Kasumi-1 (cell line): ENCODE data around the gene RTF2.
A peak's percentile ranks its signal among the peaks of the same experiment; 100 is the strongest.

Experiments
- DNase-seq, 2 experiments: peaks; one replicate each; lab custom pipeline; 2025; lab: John Stamatoyannopoulos, UW

Gene RTF2

GRCh38 chr20:56468316-56469076 is at the start of gene RTF2:
Gene RTF2 (plus strand): TSS chr20:56468627. CDS start chr20:56468698, 71 bp downstream.
- DNase-seq, result peak; percentile 82 to 89

DNA sequence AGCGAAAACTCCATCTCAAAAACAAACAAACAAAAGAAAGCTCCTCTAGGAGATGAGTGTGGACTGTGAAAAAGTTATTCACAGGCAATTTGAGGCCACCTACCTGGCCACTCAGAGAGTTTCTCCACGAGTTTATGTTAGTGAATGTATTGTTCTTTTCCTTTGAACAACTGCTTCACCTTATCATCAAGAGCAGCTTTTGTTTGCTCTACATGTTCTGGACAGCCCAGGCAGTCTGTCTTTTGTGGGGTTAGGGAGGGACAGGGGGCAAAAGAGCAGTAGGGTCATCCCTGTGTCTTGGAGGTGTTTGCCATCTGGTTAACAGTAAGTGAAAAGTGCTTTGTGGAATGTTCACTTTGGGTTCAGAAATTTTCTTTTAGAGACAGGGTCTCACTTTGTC is 48.4 kb upstream of the RTF2 start:
- DNase-seq, result no peak

DNA sequence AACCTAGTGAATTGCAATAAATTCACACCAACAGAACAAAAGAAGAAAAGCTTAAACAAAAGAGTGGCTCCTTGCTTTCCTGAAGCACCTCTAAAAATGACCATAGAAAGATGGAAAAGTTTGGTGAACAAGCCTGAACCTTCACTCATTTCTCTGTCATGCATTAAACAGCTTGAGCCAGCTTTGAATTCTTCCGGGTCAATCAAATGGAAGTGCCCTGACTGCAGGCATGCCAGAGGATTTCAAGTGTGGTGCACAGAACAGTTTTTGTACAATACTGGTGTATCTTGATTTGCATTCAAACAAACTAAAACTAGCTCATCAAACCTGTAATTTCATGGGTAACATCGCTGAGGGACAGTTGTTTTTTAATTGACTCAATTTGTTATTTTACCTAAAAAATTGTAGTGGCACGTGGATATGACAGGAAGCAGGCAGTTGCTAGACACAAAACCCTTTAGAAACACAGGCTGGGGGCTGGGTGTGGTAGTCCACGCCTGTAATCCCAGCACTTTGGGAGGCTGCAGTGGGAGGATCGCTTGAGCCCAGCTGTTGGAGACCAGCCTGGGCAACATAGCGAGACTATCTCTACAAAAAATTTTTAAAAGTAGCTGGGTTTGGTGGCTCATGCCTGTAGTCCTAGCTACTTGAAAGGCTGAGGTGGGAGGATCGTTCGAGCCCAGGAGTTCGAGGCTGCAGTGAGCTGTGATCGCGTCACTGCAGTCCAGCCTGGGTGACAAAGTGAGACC is 47.3 kb upstream of the RTF2 start:
- DNase-seq, result peak in 1 of 2 experiments; percentile 7

DNA sequence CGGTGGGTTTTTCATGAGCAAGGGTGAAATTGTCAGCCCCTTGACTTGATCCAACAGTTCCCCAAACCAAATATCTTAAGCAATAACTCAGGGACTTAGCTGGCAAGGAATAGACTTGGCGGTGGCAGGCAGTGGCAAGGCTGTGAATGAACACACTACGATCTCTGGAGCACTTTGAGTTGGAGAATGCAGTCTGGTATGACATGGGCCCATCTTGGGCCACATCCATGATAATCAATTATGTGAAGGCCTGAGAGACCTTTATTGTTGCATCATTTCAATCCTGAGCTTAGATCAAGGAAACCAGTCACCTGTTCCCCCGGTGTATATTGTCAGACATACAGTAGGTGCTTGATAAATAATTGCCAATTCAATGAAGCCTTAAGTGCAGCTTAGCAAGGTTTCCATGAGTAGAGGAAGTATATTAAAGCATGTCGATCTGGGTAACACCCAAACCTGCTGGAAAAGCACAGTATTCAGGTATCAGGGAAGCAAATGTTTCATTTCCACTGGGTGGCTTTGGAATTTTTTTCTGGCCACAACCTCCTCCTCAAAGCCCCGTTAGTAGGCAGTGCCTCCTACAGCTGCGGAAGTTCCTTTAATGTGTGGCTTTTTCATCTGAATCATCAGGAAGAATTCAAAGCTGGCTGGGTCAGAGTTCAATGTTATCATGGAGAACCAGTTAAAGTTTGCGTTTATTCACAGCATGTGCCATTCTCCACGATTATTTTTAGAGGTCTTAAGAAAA is 46.2 kb upstream of the RTF2 start:
- DNase-seq, result peak; percentile 70 to 75

DNA sequence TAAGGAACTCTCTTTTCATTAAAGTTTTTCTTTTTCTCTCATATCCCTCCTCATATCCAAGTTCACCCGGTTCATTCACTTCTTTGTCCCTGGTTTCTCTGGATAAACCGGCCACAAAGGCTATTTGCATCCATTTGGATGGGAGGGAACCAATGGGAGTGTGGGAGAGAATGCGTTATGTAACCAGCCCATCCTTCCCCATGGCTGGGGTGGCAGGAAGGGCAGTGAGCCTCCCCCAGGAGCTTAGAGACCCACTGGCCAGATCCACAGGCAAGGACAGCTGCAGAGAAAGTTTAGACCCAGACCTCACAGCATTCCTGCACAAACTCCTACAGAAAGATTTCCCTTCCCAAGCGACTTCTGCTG is 45.6 kb upstream of the RTF2 start:
- DNase-seq, result no peak

- DNase-seq, result no peak
Measured at GRCh38 chr20:56423211-56423610, 45.2 kb upstream of the RTF2 start.

GRCh38 chr20:56423886-56424285 is 44.5 kb upstream of the RTF2 start:
- no peak for DNase-seq

DNA sequence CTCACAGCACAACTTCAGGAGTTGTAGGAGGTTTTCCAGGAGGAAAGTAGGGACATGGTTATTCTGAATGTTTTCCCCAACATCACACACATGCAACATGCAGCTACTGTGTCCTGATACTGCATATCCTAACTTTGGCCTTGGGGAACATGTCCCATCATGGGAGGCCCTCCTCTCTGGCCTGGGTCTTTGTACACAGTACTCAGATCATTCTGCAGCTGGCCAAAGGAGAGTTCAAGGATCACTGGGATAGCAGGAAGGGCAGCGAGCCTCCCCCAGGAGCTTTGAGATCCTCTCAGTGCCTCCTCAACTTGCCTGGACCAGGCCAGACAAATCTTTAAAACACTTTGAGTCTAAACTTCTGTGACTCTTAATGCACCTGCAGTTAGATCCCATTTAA is 43.5 kb upstream of the RTF2 start:
- no peak for DNase-seq

- DNase-seq, result no peak
Measured at GRCh38 chr20:56426026-56426425, 42.4 kb upstream of the RTF2 start.

- DNase-seq, result no peak
Measured at GRCh38 chr20:56426926-56427325, 41.5 kb upstream of the RTF2 start.

- DNase-seq, result peak; percentile 57 to 67
Measured at GRCh38 chr20:56427797-56428196, 40.6 kb upstream of the RTF2 start.

GRCh38 chr20:56428410-56428809 is 40.0 kb upstream of the RTF2 start:
- no peak for DNase-seq

GRCh38 chr20:56428881-56429280 is 39.5 kb upstream of the RTF2 start:
- DNase-seq, result no peak

GRCh38 chr20:56429502-56429901 is 38.9 kb upstream of the RTF2 start:
- peak; percentile 32 to 65 for DNase-seq

GRCh38 chr20:56429941-56430340 is 38.5 kb upstream of the RTF2 start:
- no peak for DNase-seq

GRCh38 chr20:56430461-56430860 is 38.0 kb upstream of the RTF2 start:
- DNase-seq, result no peak

- DNase-seq, result no peak
Measured at GRCh38 chr20:56430957-56431356, 37.5 kb upstream of the RTF2 start.

- no peak for DNase-seq
Measured at GRCh38 chr20:56431471-56431870, 37.0 kb upstream of the RTF2 start.

DNA sequence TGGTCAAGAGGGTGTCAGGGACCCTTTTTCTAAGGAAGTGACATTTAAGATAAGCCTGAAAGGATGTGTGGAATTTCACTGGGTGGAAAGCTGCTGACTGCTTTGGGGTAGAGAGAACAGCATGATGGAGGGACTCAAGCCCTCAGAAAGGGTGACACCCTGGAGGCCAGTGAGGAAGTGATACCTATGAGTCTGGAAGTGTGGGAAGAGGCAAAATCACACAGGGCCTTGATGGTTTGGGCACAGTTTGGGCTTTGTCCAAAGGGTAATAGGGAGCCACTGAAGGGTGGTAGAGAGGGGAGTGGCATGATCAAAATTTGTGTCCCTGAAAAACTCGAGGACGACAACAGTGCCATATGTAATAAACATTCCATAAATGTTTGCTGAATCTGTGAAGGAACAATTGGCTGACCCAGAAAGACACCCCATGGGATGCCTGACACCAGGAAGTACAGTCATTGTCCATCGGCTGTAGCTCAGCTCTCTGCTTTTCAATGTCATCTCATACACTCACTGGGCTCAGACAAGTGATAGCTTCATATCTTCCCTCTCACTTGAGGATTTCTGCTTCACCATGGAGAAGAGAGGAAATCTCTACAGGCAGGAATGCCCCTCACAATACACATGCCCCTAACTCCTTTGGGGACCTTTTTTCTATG is 35.1 kb upstream of the RTF2 start:
- DNase-seq, result no peak

- no peak for DNase-seq
Measured at GRCh38 chr20:56433880-56434255, 34.6 kb upstream of the RTF2 start.

- no peak for DNase-seq
Measured at GRCh38 chr20:56437196-56437960, 31.0 kb upstream of the RTF2 start.

GRCh38 chr20:56438284-56438683 is 30.1 kb upstream of the RTF2 start:
- DNase-seq, result no peak
